Activated CD4-positive, alpha-beta memory T cell treated with anti-CD3 and anti-CD28 coated beads for 36 hours (primary cell): ENCODE measurements around the gene GUCY2D. TPM values are rescaled to one million over a fixed set of nuclear protein-coding genes. Genes with fewer than 3 reads are reported as not detected.
A peak's percentile ranks its signal among the peaks of the same experiment; 100 is the strongest.

Source experiments
- CTCF ChIA-PET: fragments of 350-600 bp; sonication (Branson Sonifier 250); formaldehyde crosslinking; loops from one replicate; lab custom pipeline; 2021; ENCODE audit warnings: antibody characterized with exemption, inconsistent platforms; lab: Charles Lee
- POLR2A ChIA-PET: fragments of 350-600 bp; sonication (Branson Sonifier 250); formaldehyde crosslinking; loops from one replicate; lab custom pipeline; 2021; ENCODE audit warnings: antibody characterized with exemption; lab: Charles Lee
- DNase-seq: peaks from one replicate; pipeline ENCODE4 v3.0.0-alpha.2; 2020
- H3K27ac Mint-ChIP-seq: one replicate; pipeline ENCODE4 v1.8.0; 2021; ENCODE audit warnings: mixed read lengths
- H3K27me3 Mint-ChIP-seq: one replicate; pipeline ENCODE4 v1.8.0; 2021; ENCODE audit warnings: mixed read lengths
- H3K36me3 Mint-ChIP-seq: one replicate; pipeline ENCODE4 v1.8.0; 2021; ENCODE audit warnings: mixed read lengths
- H3K4me1 Mint-ChIP-seq: one replicate; pipeline ENCODE4 v1.8.0; 2021; ENCODE audit warnings: low read depth, mixed read lengths
- H3K4me3 Mint-ChIP-seq: one replicate; pipeline ENCODE4 v1.8.0; 2021; ENCODE audit warnings: mild to moderate bottlenecking, mixed read lengths
- H3K9me3 Mint-ChIP-seq: one replicate; pipeline ENCODE4 v1.8.0; 2021; ENCODE audit warnings: mixed read lengths
- intact Hi-C: fragments of 100-400 bp; cut with micrococcal nuclease; formaldehyde crosslinking; loops from one replicate; pipeline ENCODE4 v1.15.1; 2023
- total RNA-seq, 2 experiments: library from RNA; stranded (reverse); gene quantifications; one replicate each; pipeline ENCODE4 v1.2.3, GENCODE V29; 2021

GUCY2D gene
- total RNA-seq, 2 experiments from 2014 or later, result not detected

DNA sequence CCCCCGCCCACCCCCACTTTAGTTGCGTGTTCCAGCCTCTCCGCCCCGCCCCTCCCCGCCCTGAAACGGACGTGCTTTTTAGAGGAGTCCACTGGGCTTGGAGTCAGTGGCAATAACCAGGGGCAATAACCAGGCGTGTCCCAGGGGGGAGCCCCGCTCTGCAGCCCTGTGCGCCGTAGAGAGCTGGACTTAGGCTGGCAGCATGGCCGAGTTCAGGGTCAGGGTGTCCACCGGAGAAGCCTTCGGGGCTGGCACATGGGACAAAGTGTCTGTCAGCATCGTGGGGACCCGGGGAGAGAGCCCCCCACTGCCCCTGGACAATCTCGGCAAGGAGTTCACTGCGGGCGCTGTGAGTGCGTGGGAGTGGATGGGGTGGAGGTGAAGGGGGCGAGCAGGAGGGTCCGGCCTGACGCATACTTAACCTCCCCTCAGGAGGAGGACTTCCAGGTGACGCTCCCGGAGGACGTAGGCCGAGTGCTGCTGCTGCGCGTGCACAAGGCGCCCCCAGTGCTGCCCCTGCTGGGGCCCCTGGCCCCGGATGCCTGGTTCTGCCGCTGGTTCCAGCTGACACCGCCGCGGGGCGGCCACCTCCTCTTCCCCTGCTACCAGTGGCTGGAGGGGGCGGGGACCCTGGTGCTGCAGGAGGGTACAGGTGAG lies 36.7 kb downstream of the GUCY2D start, which contains the start of gene ALOX15B:
Gene ALOX15B, plus strand, starts transcription at position 106 of the 657 bp plus-strand sequence. Its CDS starts 97 bp downstream, at position 203.
- Mint-ChIP-seq H3K27me3 (peaks cover 24% of the 10 kb centered on the region), H3K4me3 (no peak within 1 kb of the TSS), H3K4me1 (no peaks in the 10 kb centered on the region), H3K27ac (no peak within 1 kb of the TSS), H3K36me3 (no peaks in the 10 kb centered on the region), H3K9me3 (no peaks in the 10 kb centered on the region)
- POLR2A ChIA-PET, result no interaction called here
- intact Hi-C loops, result no loop called here
- CTCF ChIA-PET, result interaction anchor here (0.6 to 3.0 kb wide), 5 partner anchors 15 to 126 kb away, joined by 3 to 23 read pairs (median 3); no protein-coding TSS in a partner anchor
- no peak for DNase-seq

DNA sequence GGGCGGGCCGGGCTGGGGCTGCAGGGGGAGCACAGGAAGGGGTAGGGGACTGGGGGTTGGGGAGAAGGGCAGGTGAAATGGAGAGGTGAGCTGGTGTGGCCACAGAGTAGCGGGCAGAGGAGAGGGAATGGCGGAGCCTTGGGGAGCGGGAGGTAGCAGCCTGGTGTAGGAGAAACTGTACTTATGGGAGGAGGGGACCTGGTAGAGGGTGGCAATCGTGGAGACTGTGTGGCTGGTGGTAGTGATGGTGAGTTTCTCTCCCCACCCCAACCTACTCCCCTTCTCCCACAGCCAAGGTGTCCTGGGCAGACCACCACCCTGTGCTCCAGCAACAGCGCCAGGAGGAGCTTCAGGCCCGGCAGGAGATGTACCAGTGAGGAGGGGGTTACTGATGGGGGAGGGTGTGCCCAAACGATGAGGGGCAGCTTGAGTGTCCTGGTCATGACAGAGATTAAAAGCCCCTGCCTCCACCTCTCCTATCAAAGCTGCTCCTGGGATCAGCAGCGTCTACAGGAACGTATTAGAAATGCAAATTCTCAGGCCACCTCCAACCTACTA lies 37.3 kb downstream of the GUCY2D start:
- H3K27me3 Mint-ChIP-seq, result peaks cover 24% of the 10 kb centered on the region
- no peaks in the 10 kb centered on the region for H3K9me3 Mint-ChIP-seq
- intact Hi-C loops, result no loop called here
- no peak overlapping the region for H3K4me3 Mint-ChIP-seq
- ChIA-PET POLR2A (no interaction called here), CTCF (interaction anchor here (0.6 to 3.0 kb wide), 6 partner anchors 15 to 296 kb away, joined by 3 to 23 read pairs (median 3); no protein-coding TSS in a partner anchor)
- no peaks in the 10 kb centered on the region for H3K4me1 Mint-ChIP-seq
- no peaks in the 10 kb centered on the region for H3K36me3 Mint-ChIP-seq
- DNase-seq, result no peak
- no peak overlapping the region for H3K27ac Mint-ChIP-seq

DNA sequence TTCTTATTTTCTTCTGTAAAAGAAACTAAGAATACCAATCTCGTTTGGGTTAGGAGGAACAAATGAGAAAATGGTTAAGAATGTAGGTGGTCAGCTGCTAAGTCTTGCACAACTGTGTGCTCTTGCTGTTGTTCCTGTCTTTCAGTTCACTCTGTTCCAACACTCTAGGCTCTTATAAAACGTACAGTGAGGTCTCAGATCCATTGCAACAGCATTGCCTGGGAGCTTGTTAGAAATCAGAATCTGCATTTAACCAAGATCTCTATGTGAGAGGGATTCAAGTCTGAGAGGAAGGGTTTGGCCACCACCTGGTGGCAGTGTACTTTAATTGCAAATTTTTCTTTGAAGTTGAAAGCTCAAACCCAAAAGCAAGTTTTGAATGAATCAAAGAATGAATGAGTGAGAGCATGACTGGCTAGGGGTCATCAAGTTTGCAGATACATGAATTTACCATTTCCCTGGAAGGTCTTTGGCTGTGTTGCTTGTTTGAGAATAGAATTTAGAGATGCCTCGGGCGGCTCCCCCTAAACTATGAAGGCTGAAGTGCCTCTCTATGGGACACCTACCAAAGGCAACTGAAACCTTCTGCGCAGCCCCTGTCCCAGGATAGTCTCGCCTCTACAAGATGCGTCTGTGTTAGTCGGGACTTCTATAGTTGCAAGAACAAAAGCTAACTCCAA lies 39.0 kb downstream of the GUCY2D start:
- no peaks in the 10 kb centered on the region for H3K4me1 Mint-ChIP-seq
- peak; percentile 62 for DNase-seq
- no peak overlapping the region for H3K27ac Mint-ChIP-seq
- intact Hi-C loops, result loop anchor here (1.0 kb wide), 1 partner anchor 25 kb away; no protein-coding TSS in a partner anchor
- no peaks in the 10 kb centered on the region for H3K9me3 Mint-ChIP-seq
- H3K36me3 Mint-ChIP-seq, result no peaks in the 10 kb centered on the region
- H3K27me3 Mint-ChIP-seq, result peaks cover 22% of the 10 kb centered on the region
- no peak overlapping the region for H3K4me3 Mint-ChIP-seq
- ChIA-PET POLR2A (interaction anchor here (0.7 kb wide), 1 partner anchor 9 kb away, joined by 3 read pairs; no protein-coding TSS in a partner anchor), CTCF (interaction anchor here (0.6 to 3.6 kb wide), 35 partner anchors 10 to 318 kb away, joined by 3 to 31 read pairs (median 5); partner anchors contain the start of gene RNF227)

DNA sequence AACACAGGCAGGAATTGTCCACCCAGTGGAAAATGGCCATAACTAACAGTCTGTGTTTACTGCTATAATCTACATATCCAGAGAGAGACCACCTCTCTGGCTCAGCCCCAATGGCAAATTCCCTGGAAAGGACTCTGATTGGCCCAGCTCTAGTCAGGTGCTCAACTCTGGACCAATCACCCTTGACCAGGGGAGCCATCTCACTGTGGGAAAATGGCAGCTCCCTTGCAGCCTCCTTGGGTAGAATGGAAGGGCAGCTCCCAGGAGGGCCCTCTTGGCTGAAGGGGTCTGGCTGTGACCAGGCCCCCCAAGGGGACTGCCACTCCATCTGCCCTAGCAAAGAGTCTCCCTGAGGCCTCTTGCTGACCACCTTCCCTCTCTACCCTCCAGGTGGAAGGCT lies 39.6 kb downstream of the GUCY2D start:
- H3K36me3 Mint-ChIP-seq, result no peaks in the 10 kb centered on the region
- no peaks in the 10 kb centered on the region for H3K9me3 Mint-ChIP-seq
- ChIA-PET POLR2A (interaction anchor here (0.7 kb wide), 1 partner anchor 10 kb away, joined by 3 read pairs; no protein-coding TSS in a partner anchor), CTCF (interaction anchor here (0.6 to 3.6 kb wide), 34 partner anchors 10 to 317 kb away, joined by 3 to 31 read pairs (median 5); partner anchors contain the start of gene RNF227)
- no peak overlapping the region for H3K27ac Mint-ChIP-seq
- peaks cover 22% of the 10 kb centered on the region for H3K27me3 Mint-ChIP-seq
- intact Hi-C loops, result loop anchor here (1.0 kb wide), 1 partner anchor 26 kb away; no protein-coding TSS in a partner anchor
- no peak for DNase-seq
- H3K4me3 Mint-ChIP-seq, result no peak overlapping the region
- H3K4me1 Mint-ChIP-seq, result no peaks in the 10 kb centered on the region

DNA sequence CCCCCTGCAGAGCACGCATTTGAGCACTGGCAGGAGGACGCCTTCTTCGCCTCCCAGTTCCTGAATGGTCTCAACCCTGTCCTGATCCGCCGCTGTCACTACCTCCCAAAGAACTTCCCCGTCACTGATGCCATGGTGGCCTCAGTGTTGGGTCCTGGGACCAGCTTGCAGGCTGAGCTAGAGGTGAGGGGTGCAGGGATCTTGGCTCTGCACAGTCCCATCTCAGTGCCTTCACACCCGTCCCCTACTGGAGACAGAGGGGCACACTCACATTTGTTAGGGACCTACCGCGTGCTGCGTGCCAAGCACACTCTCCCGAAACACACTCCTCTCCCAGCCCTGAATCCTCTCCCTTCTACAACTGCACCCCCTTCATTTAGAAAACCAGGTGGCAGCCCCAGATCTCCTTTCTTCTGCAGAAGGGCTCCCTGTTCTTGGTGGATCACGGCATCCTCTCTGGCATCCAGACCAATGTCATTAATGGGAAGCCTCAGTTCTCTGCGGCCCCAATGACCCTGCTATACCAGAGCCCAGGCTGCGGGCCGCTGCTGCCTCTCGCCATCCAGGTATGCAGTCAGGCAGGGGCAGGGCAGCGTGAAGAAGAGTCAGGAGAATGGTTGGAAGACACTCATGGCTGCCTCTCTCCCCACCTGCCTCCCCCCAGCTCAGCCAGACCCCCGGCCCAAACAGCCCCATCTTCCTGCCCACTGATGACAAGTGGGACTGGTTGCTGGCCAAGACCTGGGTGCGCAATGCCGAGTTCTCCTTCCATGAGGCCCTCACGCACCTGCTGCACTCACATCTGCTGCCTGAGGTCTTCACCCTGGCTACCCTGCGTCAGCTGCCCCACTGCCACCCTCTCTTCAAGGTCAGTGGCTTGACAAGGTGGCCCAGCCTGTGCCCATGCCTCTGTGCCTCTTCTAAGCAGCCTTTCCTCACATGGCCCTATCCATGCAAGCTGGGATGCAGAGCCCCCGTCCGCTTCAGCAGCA lies 42.7 kb downstream of the GUCY2D start:
- H3K4me3 Mint-ChIP-seq, result no peak overlapping the region
- DNase-seq, result no peak
- no peaks in the 10 kb centered on the region for H3K4me1 Mint-ChIP-seq
- CTCF ChIA-PET, result no interaction called here
- intact Hi-C loops, result no loop called here
- POLR2A ChIA-PET, result no interaction called here
- no peak overlapping the region for H3K27ac Mint-ChIP-seq
- H3K9me3 Mint-ChIP-seq, result no peaks in the 10 kb centered on the region
- no peaks in the 10 kb centered on the region for H3K36me3 Mint-ChIP-seq
- peaks cover 9% of the 10 kb centered on the region for H3K27me3 Mint-ChIP-seq

DNA sequence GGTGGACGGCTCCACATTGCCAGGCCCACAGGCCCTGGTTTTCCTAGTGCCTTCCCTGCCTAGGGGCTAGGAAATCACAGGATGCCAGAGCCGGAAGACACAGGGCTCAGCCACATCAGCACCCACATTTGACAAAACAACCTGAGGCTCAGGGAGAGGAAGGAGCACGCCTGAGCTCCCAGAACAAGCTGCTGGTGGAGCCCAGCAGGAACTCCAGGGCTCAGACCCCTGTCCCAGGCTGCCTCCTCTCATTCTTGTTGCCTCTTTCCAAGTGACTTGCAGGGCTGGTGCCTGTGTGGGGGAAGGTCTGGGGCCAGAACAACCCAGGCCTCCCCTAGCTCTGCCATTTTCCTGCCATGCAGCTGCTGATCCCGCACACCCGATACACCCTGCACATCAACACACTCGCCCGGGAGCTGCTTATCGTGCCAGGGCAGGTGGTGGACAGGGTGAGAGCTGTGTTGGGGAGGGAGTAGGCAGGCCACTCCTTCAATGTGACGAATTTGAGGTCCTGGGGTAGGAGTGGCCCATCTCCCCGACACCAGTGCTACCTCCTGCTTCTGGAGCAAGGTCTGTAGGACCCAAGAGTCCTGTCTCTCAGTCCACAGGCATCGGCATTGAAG lies 44.0 kb downstream of the GUCY2D start:
- CTCF ChIA-PET, result interaction anchor here (0.6 kb wide), 1 partner anchor 10 kb away, joined by 3 read pairs; no protein-coding TSS in a partner anchor
- Mint-ChIP-seq H3K4me3 (no peak overlapping the region), H3K9me3 (no peaks in the 10 kb centered on the region), H3K36me3 (no peaks in the 10 kb centered on the region), H3K4me1 (no peaks in the 10 kb centered on the region), H3K27ac (no peak overlapping the region), H3K27me3 (peaks cover 5% of the 10 kb centered on the region)
- POLR2A ChIA-PET, result no interaction called here
- intact Hi-C loops, result no loop called here
- DNase-seq, result no peak

DNA sequence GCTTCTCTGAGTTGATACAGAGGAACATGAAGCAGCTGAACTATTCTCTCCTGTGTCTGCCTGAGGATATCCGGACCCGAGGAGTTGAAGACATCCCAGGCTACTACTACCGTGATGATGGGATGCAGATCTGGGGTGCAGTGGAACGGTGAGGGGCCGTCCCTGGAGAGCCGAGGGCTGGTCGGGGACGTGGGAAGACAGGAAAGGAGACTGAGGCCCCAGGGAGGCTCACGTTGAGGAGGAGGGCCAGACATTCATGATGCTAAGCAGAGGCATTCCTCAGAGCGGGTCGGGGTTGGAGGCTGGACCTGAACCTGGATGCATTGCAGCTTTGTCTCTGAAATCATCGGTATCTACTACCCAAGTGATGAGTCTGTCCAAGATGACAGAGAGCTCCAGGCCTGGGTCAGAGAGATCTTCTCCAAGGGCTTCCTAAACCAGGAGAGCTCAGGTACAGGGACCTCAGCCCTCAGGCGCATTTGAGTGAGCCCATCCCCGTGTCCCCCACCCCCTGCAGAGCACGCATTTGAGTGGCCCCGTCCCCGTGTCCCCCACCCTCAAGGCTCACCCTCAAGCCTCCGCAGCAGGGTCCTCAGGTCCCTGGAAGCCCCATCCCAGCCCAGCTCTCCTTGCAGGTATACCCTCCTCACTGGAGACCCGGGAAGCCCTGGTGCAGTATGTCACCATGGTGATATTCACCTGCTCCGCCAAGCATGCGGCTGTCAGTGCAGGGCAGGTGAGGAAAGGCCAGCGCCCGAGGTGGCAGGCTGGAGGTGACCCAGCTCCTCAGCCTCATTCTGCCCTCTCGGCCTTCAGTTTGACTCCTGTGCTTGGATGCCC lies 44.7 kb downstream of the GUCY2D start:
- no peak overlapping the region for H3K4me3 Mint-ChIP-seq
- no peaks in the 10 kb centered on the region for H3K4me1 Mint-ChIP-seq
- no peaks in the 10 kb centered on the region for H3K9me3 Mint-ChIP-seq
- no peak for DNase-seq
- H3K36me3 Mint-ChIP-seq, result no peaks in the 10 kb centered on the region
- POLR2A ChIA-PET, result no interaction called here
- H3K27ac Mint-ChIP-seq, result no peak overlapping the region
- intact Hi-C loops, result no loop called here
- H3K27me3 Mint-ChIP-seq, result peaks cover 2% of the 10 kb centered on the region
- CTCF ChIA-PET, result interaction anchor here (0.6 kb wide), 1 partner anchor 9 kb away, joined by 3 read pairs; no protein-coding TSS in a partner anchor

DNA sequence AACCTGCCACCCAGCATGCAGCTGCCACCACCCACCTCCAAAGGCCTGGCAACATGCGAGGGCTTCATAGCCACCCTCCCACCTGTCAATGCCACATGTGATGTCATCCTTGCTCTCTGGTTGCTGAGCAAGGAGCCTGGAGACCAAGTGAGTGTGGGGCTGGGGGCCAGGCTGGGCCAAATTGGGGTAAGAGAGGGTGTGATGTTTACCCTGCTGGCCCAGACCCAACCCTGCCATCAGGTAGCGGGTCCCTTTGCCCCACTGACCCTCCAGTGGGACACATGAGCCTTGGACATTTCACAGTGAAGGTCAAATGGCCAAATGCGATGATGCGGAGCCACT lies 45.3 kb downstream of the GUCY2D start:
- no peaks in the 10 kb centered on the region for H3K4me1 Mint-ChIP-seq
- POLR2A ChIA-PET, result no interaction called here
- DNase-seq, result no peak
- H3K27me3 Mint-ChIP-seq, result peaks cover 2% of the 10 kb centered on the region
- H3K4me3 Mint-ChIP-seq, result no peak overlapping the region
- CTCF ChIA-PET, result no interaction called here
- intact Hi-C loops, result no loop called here
- H3K36me3 Mint-ChIP-seq, result no peaks in the 10 kb centered on the region
- no peaks in the 10 kb centered on the region for H3K9me3 Mint-ChIP-seq
- no peak overlapping the region for H3K27ac Mint-ChIP-seq

DNA sequence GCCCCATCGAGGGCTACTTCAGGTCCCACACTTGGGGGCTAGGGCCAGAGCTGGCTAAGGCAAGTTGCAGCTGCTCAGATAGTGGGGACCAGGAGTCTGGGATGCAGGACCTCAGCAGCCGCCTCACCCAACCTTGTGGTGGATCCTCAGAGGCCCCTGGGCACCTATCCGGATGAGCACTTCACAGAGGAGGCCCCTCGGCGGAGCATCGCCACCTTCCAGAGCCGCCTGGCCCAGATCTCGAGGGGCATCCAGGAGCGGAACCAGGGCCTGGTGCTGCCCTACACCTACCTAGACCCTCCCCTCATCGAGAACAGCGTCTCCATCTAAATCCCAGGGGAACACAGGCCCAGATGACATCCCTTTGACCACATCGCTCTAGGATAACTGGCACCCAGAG lies 45.8 kb downstream of the GUCY2D start:
- DNase-seq, result no peak
- H3K4me1 Mint-ChIP-seq, result no peaks in the 10 kb centered on the region
- ChIA-PET CTCF (no interaction called here), POLR2A (no interaction called here)
- H3K9me3 Mint-ChIP-seq, result no peaks in the 10 kb centered on the region
- H3K27ac Mint-ChIP-seq, result no peak overlapping the region
- intact Hi-C loops, result no loop called here
- H3K4me3 Mint-ChIP-seq, result no peak overlapping the region
- no peaks in the 10 kb centered on the region for H3K36me3 Mint-ChIP-seq
- H3K27me3 Mint-ChIP-seq, result peaks cover 2% of the 10 kb centered on the region

DNA sequence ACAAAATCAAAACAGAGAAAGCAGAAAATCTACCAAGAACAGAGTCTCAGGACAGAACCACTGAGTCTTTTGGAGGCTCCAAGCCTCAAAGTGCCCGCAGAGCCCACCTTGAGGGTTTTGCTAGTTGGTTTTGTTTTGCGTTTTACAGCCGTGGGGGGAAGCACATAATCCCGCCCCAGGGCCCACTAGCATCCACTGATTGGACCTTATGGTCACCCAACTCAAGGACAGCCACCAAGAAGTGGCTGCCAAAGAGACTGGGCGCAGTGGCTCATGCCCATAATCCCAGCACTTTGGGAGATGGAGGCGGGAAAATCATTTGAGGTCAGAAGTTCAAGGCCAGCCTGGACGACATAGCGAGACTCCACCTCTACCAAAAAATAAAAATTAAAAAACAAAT lies 46.3 kb downstream of the GUCY2D start:
- Mint-ChIP-seq H3K27me3 (no peaks in the 10 kb centered on the region), H3K36me3 (no peaks in the 10 kb centered on the region), H3K4me3 (no peak overlapping the region), H3K4me1 (no peaks in the 10 kb centered on the region), H3K27ac (no peak overlapping the region), H3K9me3 (no peaks in the 10 kb centered on the region)
- ChIA-PET POLR2A (no interaction called here), CTCF (no interaction called here)
- DNase-seq, result no peak
- intact Hi-C loops, result no loop called here
